GM18499 (cell line): ENCODE measurements around the gene FAM81A.
"Not testable (repeated sequence)": the region's sequence is repeated elsewhere in the genome, so short reads cannot be mapped to it uniquely, and the experiment has no call there.

Source experiments
- ATAC-seq: cut with Tn5 transposase; IDR thresholded peaks from one replicate; pipeline ENCODE4 v1.9.1; 2021; ENCODE audit warnings: moderate number of reproducible peaks; ENCODE audit not compliant: insufficient read depth, unreplicated experiment

FAM81A gene

GRCh38 chr15:59420986-59421618 lies 16.9 kb upstream of the FAM81A start:
- ATAC-seq, result no peak

DNA sequence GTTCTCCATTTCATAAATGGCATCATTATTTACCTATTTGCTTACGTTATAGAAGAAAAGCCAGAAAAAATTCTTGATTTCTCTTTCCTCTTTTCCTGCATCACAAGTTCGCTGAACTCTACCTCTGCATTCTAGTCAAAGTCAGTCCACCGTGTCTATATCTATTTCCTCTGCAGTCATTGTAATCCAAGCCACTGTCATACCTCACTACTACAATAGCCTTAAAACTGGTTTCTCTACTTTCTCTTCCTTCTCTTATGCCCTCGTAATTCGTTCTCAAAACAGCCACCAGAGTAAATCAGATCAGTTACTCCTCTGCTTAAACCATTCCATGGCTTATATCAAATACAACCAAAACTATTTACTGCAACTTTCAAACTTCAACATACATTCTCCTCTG lies 13.4 kb upstream of the FAM81A start:
- no peak for ATAC-seq

DNA sequence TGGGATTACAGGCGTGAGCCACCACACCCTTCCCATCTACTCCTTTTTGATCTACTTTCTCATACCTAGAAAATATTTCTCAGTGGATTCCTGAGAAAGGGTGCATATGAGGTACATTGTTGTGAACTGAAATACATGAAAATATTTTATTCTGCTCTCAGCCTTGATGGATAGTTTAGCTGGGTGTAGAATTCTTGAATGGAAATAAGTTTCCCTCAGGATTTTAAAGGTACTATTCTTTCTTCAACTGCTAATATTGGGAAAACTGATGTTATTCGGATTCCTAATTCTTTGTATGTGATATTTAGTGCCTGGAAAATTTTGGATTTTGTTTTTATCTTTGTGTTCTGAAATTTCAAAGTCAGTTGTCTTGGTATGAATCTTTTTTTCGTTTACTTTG lies 9.1 kb upstream of the FAM81A start:
- not testable (repeated sequence) for ATAC-seq

DNA sequence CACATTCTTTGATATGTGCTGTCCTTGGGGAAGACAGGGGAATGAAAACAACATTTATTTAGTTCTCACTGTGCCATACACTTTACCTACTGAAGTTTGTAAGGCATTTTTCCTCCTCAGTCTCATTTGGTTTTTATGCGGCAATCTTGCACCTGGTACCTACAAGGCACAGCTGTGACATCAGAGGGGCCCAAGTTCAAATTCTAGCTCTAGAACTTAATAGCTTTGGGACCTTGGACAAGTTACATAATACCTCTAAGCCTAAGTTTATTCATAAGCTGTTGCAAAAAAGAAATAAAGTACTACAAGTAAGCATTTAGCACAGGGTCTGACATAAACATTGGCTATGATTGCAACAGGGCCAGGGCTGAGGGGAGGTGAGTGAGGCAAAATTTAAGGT lies 5.6 kb upstream of the FAM81A start:
- ATAC-seq, result no peak

DNA sequence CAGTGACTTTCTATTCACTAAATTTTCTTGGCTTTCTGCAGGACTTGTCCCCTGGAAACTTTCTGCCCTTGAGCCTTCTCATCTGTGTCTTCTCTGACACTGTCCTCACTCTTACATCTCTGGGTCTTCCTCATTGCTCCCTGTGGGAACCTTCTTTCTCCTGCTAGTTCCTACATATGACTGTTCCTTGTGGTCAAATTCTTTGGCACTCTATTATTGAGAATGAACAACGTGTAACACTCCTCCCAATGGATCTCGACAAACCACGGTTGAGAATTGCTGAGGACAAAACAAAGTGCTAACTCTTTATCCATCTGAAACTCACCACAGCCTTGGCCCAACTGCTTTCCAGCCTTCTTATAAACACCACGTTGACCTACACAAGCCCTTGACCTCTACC lies 3.5 kb upstream of the FAM81A start:
- no peak for ATAC-seq

DNA sequence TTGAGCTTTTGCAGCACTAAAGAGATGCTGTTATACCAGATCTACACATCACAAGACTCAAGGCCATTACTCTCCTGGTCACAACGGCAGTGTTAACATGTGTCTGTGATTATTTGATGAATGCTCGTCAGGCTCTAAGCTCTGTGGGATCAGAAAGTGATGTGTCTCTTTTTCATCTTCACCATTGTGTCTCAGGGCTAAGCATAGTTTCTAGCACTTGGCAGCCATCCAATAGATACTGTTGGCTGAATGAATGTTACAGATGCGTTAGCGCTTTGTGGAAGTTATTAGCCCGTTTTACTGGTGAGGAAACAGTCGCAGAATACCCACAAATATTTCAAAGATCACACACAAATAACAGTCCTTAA lies 1.2 kb upstream of the FAM81A start:
- ATAC-seq, result no peak

DNA sequence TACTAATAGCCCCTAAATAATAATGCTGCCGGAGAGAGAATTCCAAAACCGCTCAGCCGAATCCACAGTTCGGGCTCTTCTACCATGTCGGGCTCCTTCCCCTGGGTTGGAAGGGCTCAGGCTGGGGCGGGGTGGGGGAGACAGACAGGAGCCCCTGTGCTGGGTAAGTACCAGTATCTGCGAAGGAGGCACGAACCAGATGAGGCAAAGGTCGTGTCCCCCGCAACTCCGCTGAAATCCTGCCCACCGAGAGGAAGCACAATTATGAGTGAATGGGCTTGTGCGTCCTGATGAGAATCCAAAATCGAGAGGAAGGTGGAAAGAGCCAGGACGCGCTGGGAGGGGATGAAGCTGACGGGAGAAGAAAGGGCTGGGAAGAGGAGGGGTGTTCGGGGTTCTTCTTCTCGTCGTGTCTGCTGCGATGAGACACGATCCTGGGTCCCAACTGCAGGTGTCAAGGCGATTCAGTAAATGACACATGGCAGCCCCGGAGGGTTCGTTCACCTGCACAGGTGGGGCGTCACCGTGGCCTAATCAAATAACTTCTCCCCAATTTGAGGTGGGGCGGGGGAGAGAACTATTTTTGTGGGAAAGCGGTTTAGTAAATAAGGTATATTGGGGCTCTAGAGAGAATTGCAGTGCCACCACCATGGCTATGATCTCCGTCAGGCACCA lies 707 bp upstream of the FAM81A start:
- no peak for ATAC-seq

- ATAC-seq, result no peak
These were observed 772 bp downstream of the FAM81A start for GRCh38 chr15:59438625-59439290.

- no peak for ATAC-seq
These were observed 1.6 kb downstream of the FAM81A start for GRCh38 chr15:59439576-59439975.

GRCh38 chr15:59443341-59444072 lies 5.5 kb downstream of the FAM81A start:
- no peak for ATAC-seq

DNA sequence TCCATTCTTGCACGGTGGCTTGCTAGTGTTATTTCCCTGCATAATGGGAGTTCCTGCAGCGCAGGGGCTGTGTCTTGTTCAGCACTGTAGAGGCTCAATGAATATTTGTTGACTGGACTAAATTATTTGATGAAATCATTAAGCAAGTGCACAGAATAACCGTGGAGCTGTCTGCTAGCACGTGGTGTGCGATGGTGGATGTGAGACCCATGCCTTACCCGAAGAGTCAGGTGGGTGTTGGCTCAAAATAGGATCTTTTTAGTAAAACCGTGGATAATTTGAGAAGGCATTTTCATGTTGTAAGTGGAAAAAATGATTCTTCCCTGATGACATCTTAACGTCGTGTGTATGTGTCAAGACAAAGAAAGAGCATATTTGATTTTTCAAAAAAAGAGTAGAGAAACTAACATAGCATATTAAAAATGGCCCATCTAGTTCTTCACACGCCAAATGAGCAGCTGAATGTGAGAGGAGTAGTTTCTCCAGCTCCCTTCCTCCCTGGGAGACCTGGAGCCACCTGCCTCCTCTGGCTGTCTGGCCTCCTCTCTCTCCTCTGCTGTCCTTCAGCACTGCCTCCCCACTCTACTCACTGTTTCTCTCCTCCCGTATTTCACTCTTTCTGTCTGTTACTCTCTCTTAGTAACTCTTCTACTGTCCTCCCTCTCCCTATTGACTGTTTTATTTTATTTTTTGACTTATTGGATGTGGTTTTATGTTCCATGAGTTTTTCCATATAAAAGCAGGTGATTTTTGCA lies 6.3 kb downstream of the FAM81A start:
- ATAC-seq, result no peak

GRCh38 chr15:59444980-59445545 lies 7.1 kb downstream of the FAM81A start:
- ATAC-seq, result no peak

DNA sequence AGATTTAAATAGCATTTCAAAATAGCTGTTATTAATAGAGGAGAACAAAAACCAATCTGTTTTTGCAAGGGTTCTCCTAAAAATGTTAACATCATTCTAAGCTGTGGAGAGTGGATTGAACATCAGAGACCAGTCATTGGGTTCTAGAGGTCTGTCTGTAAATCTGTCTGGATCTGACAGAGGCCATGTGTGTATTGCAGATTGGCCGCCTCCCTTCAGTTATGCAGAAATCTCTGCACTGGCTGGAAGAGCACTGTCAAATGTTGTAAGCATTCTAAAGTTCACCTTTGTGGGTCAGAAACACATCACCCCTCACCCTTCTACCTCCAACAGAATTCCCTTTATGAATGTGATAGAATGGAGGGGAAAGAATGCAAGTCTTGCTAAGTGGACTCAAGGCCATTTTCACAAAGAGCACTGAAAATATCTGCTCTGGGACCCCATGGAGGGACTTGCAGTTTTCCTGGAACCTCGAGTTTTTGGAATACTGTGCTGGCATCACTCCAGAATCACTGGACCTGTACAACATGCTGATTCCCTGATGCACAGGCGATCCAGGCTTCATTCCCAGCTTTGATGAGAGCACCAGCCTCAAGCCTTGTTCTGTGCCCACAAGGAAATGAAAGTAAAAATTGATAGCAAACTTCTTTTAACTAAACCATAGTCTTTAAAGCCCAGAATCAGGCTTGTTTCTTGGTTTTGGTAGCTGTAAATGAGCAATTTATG lies 8.4 kb downstream of the FAM81A start:
- no peak for ATAC-seq

- ATAC-seq, result no peak
These were observed 9.4 kb downstream of the FAM81A start for GRCh38 chr15:59447367-59447766.

DNA sequence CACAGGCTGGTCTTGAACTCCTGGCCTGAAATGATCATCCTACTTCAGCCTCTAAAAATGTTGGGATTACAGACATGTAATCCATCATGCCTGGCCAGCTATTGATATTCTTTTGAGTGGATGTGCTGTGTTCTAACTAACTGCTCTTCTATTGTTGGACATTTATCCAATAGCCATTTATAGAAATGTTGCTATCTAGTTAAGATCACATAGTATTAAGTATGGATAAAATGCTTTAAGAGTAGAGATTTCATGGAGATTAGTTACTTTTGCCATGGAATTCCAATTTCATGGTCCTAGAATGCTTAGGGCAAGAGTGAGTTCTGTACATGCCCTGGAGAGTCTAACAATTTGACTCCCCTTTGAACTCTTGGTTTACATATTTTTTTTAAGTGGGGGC lies 10.9 kb downstream of the FAM81A start:
- no peak for ATAC-seq

DNA sequence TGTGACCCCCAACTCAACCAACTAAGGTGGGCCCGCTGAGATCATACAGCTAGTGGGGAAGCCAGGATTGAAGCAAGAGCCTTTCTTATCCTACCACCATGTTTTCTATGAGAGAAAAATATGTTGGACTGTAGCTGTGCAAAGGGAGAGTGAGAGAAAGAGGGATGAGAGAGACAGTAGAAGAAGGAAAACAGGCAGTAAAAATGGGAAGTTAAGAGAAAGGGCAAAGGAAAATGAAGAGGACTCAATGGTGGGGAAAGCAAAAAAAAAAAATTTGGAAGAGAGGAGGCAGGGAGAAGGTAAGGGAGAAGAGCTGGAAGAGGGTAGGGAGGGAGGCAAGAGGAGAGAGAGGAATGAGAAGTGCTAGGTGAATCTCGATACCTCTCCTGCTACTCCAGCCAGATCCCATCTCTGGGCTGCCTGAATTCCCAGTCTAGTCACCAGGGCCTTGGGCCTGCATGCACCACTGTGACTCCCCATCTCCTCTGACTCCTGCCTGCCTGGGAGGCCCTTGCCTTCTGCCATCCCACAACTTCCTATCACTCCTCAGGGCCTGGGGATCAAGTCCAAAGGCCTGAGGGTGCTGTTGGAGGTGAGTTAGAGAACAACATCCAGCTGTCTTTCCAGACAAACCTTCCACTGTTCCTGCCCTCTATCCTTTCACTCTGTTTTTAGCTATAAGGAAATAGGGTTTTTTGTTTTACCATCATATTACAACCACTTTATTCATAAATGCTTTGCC lies 15.7 kb downstream of the FAM81A start:
- no peak for ATAC-seq

GRCh38 chr15:59456114-59456513 lies 18.1 kb downstream of the FAM81A start:
- no peak for ATAC-seq

GRCh38 chr15:59457103-59457502 lies 19.1 kb downstream of the FAM81A start:
- ATAC-seq, result no peak

DNA sequence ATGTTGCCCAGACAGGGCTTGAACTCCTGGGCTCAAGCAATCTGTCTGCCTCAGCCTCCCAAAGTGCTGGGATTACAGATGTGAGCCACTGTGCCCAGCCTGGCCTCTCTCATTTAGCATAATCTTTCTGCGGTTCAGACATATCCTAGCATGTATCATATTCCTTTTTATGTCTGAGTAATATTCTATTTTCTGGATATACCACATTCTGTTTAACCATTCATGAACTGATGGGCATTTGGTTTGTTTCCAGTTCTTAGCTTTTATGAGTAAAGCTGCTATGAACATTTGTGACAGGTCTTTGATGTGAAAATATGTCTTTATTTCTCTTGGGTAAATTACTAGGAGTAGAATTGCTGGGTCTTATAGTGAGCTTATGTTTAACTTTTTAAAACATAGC lies 23.5 kb downstream of the FAM81A start:
- ATAC-seq, result no peak
